ENCODE data around the gene MYO3B. TPM values are rescaled to one million over a fixed set of nuclear protein-coding genes. Genes with fewer than 3 reads are reported as not detected.

Gene MYO3B
- total RNA-seq, 5 donors from 2014 or later (not counting 1 experiment from before 2014, with no cell fraction given): 0.26 to 0.28 TPM; not detected in 3

DNA sequence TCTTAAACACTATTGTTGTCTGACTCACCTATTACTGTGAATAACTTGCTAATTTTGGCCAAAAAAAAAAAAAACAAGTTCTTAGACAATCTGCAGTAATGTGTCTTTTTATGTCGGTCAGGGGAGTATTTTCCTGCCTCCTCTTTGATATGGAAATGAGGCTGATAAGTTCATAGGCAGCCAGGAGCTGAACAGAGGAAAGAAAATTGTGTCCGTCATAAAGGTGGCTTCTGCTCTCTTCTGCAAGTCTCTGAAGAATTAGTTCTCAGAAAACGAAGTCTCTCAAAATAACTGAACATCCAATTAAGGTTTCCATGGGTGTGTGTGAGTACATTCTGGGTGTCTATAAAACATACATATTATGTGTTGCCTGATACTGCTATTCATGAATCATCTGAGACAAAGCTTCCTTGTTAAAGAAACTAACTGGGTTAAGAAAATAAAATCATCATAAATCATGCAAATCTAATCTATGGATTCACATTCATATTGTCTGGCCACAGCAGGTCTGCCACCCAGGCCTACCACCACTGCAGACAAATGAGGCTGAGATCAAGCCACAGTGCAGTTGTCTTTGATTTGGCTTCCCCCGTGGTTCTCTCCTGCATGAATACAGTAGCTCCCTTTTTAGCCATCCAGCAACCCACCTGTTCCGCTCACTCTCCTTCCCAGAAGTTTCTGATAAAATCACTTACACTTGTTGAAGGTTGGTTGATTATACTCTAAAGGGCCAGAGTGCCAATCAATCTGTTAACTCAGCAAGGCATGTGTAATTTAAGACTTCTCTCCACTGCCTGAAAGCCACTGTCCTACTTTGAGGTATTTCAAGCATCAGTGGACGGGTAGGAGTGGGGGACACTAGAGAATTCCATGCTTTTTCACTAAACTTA, 517.8 kb downstream of the MYO3B start:
- WGBS (ENCODE audit: insufficient coverage): 67% methylated on average over 1 of the region's 6 CpGs
- no peak overlapping the region for H3K27ac ChIP-seq (ENCODE audit: low read length)
- no peaks in the 10 kb centered on the region for H3K9me3 Mint-ChIP-seq
- H3K27me3 Mint-ChIP-seq: peaks cover 16 to 21% of the 10 kb centered on the region in 2 donors
- H3K4me1 Mint-ChIP-seq: no peaks in the 10 kb centered on the region
- H3K4me1 ChIP-seq (ENCODE audit: control insufficient read depth in 1 of 2, extremely low read depth in 1 of 2, insufficient read depth in 2 of 2, low read length in 2 of 2): no peaks in the 10 kb centered on the region
- ChIA-PET CTCF (interaction anchor here in 1 of 2 donors (0.6 kb wide), 1 partner anchor 31 kb away, joined by 4 read pairs; no protein-coding TSS in a partner anchor), POLR2A (no interaction called here)
- DNase-seq (no peak), ATAC-seq (replicated peaks in 1 of 4) (no peak)
- H3K36me3 Mint-ChIP-seq: no peaks in the 10 kb centered on the region
- no peaks in the 10 kb centered on the region for H3K36me3 ChIP-seq (ENCODE audit: control insufficient read depth in 2 of 2, extremely low read depth in 1 of 2, insufficient read depth in 1 of 2, low read length in 1 of 2)
- no peak overlapping the region for H3K27ac Mint-ChIP-seq
- H3K4me3 ChIP-seq (ENCODE audit: control insufficient read depth in 1 of 2, extremely low read depth in 1 of 2, low read length in 1 of 2): no peak overlapping the region
- H3K27me3 ChIP-seq (replicated peaks in 1 of 2; ENCODE audit: control insufficient read depth in 2 of 2, extremely low read depth in 1 of 2, insufficient read depth in 2 of 2, low read length in 1 of 2): peaks cover 0 to 18% of the 10 kb centered on the region in 2 experiments
- no peak overlapping the region for H3K4me3 Mint-ChIP-seq
- no peaks in the 10 kb centered on the region for H3K9me3 ChIP-seq

DNA sequence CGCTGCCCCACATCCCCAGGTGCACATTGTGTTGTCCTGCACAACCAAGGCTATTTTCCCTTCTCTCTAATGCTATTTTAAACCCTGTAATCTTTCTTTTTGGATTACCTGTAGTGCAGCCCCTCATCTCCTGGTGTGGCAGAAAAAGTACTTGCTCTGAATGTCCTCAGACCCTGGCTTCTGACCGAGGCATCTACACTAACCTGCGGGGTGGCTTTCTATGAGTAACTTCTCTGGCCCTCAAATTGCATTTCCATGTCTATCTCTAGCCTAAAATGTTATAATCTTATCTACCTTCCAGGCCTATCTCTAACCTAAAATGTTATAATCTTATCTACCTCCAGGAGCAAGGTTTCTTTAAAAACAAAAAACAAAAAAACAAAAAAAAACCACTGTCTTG, 519.0 kb downstream of the MYO3B start:
- Mint-ChIP-seq H3K27me3 (peaks cover 20 to 22% of the 10 kb centered on the region in 2 donors), H3K4me1 (no peaks in the 10 kb centered on the region), H3K27ac (no peak overlapping the region), H3K36me3 (no peaks in the 10 kb centered on the region), H3K4me3 (no peak overlapping the region), H3K9me3 (no peaks in the 10 kb centered on the region)
- no peaks in the 10 kb centered on the region for H3K4me1 ChIP-seq (ENCODE audit: control insufficient read depth in 1 of 2, extremely low read depth in 1 of 2, insufficient read depth in 2 of 2, low read length in 2 of 2)
- 89% methylated on average over 2 of the region's 3 CpGs for WGBS (ENCODE audit: insufficient coverage)
- no peak for ATAC-seq (replicated peaks in 1 of 4)
- no peaks in the 10 kb centered on the region for H3K36me3 ChIP-seq (ENCODE audit: control insufficient read depth in 2 of 2, extremely low read depth in 1 of 2, insufficient read depth in 1 of 2, low read length in 1 of 2)
- CTCF ChIA-PET: no interaction called here
- H3K27me3 ChIP-seq (replicated peaks in 1 of 2; ENCODE audit: control insufficient read depth in 2 of 2, extremely low read depth in 1 of 2, insufficient read depth in 2 of 2, low read length in 1 of 2): peaks cover 0 to 17% of the 10 kb centered on the region in 2 experiments
- H3K27ac ChIP-seq (ENCODE audit: low read length): no peak overlapping the region
- DNase-seq: no peak
- POLR2A ChIA-PET: no interaction called here
- no peaks in the 10 kb centered on the region for H3K9me3 ChIP-seq
- no peak overlapping the region for H3K4me3 ChIP-seq (ENCODE audit: control insufficient read depth in 1 of 2, extremely low read depth in 1 of 2, low read length in 1 of 2)

DNA sequence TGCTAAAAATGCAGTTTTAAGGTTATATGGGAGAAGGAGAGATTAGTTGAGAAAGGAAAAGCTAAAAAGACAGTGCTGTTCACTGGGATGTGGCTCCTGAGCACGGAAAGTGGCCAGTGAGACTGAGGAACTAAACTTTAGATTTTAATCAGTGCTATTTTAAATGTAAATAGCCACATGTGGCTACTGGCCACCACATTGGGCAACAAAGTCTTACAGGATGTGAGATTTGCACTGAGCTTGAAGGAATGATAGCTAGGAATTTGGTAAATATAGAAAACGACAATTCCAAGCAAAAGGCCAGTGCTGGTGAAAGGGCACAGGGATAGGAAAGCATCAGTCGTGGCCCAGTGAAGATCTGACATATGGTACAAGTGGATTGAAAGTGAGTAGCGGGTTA, 523.1 kb downstream of the MYO3B start:
- Histone ChIP-seq H3K4me1 (ENCODE audit: control insufficient read depth in 1 of 2, extremely low read depth in 1 of 2, insufficient read depth in 2 of 2, low read length in 2 of 2) (no peaks in the 10 kb centered on the region), H3K4me3 (ENCODE audit: control insufficient read depth in 1 of 2, extremely low read depth in 1 of 2, low read length in 1 of 2) (no peak overlapping the region), H3K27me3 (replicated peaks in 1 of 2; ENCODE audit: control insufficient read depth in 2 of 2, extremely low read depth in 1 of 2, insufficient read depth in 2 of 2, low read length in 1 of 2) (peaks cover 0 to 19% of the 10 kb centered on the region in 2 experiments), H3K9me3 (no peaks in the 10 kb centered on the region), H3K27ac (ENCODE audit: low read length) (no peak overlapping the region), H3K36me3 (ENCODE audit: control insufficient read depth in 2 of 2, extremely low read depth in 1 of 2, insufficient read depth in 1 of 2, low read length in 1 of 2) (no peaks in the 10 kb centered on the region)
- H3K27ac Mint-ChIP-seq: no peak overlapping the region
- no peaks in the 10 kb centered on the region for H3K4me1 Mint-ChIP-seq
- 63% methylated on average over 2 of the region's 4 CpGs for WGBS (ENCODE audit: insufficient coverage)
- DNase-seq: no peak
- peaks cover 29 to 35% of the 10 kb centered on the region in 2 donors for H3K27me3 Mint-ChIP-seq
- H3K36me3 Mint-ChIP-seq: no peaks in the 10 kb centered on the region
- CTCF ChIA-PET: interaction anchor here in 1 of 2 donors (0.6 kb wide), 2 partner anchors 9 to 67 kb away, joined by 3 read pairs; no protein-coding TSS in a partner anchor
- no peak overlapping the region for H3K4me3 Mint-ChIP-seq
- POLR2A ChIA-PET: no interaction called here
- peaks cover 0 to 5% (median 4%) of the 10 kb centered on the region in 3 donors for H3K9me3 Mint-ChIP-seq
- ATAC-seq (replicated peaks in 1 of 4): no peak

DNA sequence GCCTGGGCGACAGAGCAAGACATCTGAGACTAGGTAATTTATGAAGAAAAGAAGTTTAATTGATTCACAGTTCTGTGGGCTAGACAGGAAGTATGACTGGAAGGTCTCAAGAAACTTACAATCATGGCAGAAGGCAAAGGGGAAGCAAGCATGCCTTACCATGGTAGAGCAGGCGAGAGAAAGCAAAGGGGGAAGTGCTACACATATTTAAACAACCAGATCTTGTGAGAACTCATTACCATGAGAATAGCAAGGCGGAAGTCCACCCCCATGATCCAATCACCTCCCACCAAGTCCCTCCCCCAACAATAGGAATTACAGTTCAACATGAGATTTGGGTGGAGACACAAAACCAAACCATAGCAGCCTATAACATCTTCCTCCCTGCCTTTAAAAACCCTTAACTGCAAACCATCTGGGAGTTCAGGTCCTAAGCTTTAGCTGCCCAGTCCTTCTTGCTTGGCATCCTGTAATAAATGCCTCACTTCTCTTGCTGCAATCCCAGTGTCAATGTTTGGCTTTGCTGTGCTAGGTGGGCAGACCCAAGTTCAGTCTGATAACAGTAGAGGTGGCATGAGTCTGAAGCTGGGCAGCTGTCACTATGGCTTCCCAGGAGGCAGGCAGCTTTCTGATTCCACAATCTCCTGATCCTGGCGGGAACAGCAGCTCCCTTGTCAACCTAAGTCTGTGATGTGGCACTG, 526.0 kb downstream of the MYO3B start:
- peaks cover 0 to 5% (median 4%) of the 10 kb centered on the region in 3 donors for H3K9me3 Mint-ChIP-seq
- H3K27ac Mint-ChIP-seq: no peak overlapping the region
- no peaks in the 10 kb centered on the region for H3K9me3 ChIP-seq
- no peak for DNase-seq
- H3K36me3 Mint-ChIP-seq: no peaks in the 10 kb centered on the region
- H3K4me3 Mint-ChIP-seq: no peak overlapping the region
- CTCF ChIA-PET: interaction anchor here in 1 of 2 donors (0.6 to 0.7 kb wide), 2 partner anchors 24 to 215 kb away, joined by 3 to 9 read pairs; no protein-coding TSS in a partner anchor
- H3K36me3 ChIP-seq (ENCODE audit: control insufficient read depth in 2 of 2, extremely low read depth in 1 of 2, insufficient read depth in 1 of 2, low read length in 1 of 2): no peaks in the 10 kb centered on the region
- H3K27me3 Mint-ChIP-seq: peaks cover 29 to 38% of the 10 kb centered on the region in 2 donors
- H3K4me3 ChIP-seq (ENCODE audit: control insufficient read depth in 1 of 2, extremely low read depth in 1 of 2, low read length in 1 of 2): no peak overlapping the region
- H3K27me3 ChIP-seq (replicated peaks in 1 of 2; ENCODE audit: control insufficient read depth in 2 of 2, extremely low read depth in 1 of 2, insufficient read depth in 2 of 2, low read length in 1 of 2): peaks cover 0 to 23% of the 10 kb centered on the region in 2 experiments
- no peak for ATAC-seq (replicated peaks in 1 of 4)
- H3K4me1 ChIP-seq (ENCODE audit: control insufficient read depth in 1 of 2, extremely low read depth in 1 of 2, insufficient read depth in 2 of 2, low read length in 2 of 2): no peaks in the 10 kb centered on the region
- POLR2A ChIA-PET: interaction anchor here in 1 of 2 donors (0.7 kb wide), 1 partner anchor 260 kb away, joined by 13 read pairs; no protein-coding TSS in a partner anchor
- peaks cover 6 to 10% (median 6%) of the 10 kb centered on the region in 3 donors for H3K4me1 Mint-ChIP-seq
- H3K27ac ChIP-seq (ENCODE audit: low read length): no peak overlapping the region
- 84% methylated on average over 4 of the region's 4 CpGs for WGBS (ENCODE audit: insufficient coverage)
